NCI-H69 (cell line): ENCODE results near the gene MT1A.
"Not testable (repeated sequence)": the region's sequence is repeated elsewhere in the genome, so short reads cannot be mapped to it uniquely, and the experiment has no call there.

Source experiments
- DNase-seq: peaks from one replicate; lab custom pipeline; 2025; lab: John Stamatoyannopoulos, UW

MT1A gene

DNA sequence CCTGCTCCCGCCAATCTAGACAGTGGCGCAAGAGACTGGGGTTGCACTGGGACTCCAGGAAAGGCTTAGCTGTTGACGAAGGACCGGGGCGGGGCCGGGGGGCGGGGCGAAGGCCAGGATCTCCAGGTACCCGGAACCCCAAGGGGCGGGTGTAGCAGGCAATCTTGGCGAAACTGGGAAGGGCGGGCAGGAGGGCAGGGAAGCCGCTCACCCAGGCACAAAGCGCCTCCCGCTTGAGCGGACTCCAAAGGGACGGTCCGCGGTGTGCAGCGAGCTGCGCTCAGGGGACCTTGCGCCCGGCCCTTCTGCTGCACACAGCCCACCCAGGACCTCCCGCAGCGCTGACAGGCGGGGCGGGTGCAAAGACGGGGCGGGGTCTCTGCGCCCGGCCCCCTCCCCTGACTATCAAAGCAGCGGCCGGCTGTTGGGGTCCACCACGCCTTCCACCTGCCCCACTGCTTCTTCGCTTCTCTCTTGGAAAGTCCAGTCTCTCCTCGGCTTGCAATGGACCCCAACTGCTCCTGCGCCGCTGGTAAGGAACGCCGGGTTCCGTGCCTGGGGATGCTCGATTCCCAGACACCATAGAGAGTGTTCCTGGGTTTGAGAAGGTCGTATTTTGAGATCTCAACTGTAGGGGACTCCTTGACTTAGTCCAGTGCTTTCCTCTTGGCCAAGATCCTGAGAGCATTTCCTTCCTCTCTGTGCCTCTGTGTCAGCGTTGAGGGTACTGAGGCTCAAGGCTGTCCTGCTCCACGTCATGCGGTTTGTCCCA is 19.3 kb downstream of the MT1A start, which contains the start of gene MT1F:
TSS of gene MT1F (plus strand) at position 405 of the 772 bp plus-strand sequence. CDS start at position 505, 100 bp downstream.
- DNase-seq = peak; percentile 77

DNA sequence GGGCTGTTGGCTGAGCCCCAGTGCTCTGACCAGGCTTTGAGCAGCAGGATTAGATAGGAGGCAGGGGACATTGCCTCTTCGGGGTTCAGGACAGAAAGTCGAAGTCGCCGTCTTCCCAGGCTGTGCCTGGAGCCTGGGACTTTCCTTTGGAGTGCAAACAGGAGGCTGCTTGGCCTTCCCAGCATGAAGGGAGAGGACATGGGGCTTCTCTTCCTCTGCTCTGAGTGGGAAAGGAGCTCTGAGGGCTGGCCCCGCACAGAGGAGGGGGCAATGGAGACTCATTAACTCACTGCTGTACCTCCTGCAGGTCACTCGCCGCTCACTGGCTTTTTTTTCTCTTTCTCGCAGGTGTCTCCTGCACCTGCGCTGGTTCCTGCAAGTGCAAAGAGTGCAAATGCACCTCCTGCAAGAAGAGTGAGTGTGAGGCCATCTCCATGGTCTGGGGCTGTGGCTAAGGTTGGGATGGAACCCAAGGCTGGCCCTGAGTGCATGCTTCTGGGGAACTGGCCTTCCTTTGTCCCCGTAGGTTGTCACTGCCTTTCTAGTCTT is 19.9 kb downstream of the MT1A start:
- DNase-seq = peak; percentile 18

DNA sequence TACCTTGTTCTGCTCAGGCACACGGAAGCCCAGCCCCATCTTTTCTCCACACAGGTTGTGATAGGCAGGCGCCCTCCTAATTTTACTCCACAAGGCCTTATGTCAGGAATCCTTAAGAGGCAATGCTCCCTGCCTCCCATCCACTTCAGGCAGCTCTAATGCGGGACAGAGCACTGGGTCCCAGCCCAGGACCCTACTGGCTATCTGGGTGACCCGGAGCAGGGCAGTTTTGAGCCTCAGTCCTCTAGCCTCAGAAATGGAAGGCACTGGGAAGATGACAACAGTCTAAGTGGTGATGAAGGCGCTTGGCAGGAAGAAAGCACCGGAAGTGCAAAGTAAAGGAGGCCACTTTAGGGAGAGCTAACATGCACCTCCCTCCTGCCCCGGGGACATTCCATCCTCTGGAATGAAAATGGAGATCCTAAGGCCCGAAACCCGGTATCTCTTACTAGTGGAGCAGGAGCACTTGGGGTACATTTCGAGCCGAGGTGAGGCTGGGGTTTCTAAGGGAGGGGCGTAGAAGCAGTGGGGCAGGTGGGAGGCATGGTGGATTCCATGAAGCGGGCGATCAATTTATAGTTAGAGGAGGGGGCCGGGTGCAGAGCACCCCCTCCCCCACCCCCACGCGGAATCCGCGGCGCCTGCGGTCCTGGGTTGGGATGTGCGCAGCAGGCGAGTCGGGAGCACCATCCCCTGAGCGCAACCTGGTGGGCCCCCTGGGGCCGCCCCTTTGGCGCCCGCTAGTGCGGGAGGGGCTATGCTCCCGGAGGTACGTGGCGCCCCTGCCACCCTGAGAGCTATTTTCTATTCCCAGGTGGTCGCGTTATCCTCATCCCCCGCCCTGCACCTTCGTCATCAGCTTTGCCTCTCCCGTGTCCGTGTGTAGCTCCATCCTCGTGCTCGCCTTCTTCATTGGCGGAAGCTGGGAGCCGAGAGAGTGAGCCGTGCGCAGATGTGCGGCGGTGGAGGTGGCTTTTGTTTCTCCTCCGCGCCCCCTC is 24.2 kb downstream of the MT1A start:
- peak; percentile 53 for DNase-seq

DNA sequence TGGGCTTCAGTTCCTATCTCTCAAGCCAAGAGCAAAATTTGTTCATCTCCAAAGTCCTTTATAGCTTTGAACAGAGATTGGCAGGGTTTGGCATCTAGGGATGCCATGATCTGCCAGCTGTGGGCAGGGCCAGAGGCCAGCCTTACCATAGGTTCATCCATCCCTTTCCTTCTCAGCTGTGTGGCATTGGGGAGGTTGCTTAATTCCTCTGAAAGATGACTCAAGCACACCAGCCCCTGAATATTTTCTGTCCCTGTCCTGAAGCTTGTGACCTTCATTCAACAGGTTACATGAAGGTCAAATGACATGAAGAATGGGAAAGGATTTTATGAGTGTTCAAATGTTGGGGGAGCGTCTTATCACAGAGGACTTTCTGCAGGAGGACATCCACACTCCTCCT is 26.0 kb downstream of the MT1A start:
- no peak for DNase-seq

DNA sequence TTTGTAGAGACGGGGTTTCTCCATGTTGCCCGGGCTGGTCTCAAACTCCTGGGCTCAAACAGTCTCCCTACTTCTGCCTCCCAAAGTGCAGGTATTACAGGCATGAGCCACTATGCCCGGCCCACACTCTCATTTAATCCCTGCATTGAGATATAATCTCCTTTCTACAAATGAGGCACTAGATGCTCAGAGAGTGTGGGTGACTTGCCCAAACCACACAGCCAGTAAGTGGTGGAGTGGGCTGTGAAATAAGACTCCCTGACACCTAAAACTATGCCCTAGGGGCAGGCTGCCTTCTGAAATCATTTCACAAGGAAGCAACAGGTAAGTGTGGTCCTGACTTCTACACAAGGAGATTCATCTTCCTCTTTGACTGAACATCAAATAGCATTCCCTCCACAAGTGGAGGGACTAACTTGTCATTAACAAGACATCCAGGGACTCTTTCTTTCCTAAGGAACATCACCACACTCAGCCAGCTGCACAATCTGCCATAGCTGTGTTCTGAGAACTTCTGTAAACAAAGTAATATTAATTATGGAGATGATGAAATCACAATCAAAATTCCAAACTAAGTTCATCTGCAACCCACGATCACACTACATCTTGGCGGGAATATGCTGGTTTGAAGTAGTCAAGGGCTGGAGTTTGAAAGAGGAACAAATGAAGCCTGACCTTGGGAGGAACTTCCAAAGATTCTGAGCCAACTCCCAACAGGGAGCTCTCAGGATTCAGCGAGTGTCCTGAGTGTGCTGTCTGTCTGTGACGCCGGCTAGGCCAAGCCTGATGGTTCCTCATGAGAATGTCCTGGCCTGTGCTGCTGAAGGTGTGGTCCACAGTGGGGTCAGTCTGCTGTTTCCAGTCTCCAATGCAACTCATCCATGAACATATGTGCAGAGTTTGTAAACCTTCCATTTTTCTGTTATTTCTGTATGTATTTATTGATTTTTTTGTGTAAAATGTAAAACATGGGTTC is 27.1 kb downstream of the MT1A start:
- not testable (repeated sequence) for DNase-seq

DNA sequence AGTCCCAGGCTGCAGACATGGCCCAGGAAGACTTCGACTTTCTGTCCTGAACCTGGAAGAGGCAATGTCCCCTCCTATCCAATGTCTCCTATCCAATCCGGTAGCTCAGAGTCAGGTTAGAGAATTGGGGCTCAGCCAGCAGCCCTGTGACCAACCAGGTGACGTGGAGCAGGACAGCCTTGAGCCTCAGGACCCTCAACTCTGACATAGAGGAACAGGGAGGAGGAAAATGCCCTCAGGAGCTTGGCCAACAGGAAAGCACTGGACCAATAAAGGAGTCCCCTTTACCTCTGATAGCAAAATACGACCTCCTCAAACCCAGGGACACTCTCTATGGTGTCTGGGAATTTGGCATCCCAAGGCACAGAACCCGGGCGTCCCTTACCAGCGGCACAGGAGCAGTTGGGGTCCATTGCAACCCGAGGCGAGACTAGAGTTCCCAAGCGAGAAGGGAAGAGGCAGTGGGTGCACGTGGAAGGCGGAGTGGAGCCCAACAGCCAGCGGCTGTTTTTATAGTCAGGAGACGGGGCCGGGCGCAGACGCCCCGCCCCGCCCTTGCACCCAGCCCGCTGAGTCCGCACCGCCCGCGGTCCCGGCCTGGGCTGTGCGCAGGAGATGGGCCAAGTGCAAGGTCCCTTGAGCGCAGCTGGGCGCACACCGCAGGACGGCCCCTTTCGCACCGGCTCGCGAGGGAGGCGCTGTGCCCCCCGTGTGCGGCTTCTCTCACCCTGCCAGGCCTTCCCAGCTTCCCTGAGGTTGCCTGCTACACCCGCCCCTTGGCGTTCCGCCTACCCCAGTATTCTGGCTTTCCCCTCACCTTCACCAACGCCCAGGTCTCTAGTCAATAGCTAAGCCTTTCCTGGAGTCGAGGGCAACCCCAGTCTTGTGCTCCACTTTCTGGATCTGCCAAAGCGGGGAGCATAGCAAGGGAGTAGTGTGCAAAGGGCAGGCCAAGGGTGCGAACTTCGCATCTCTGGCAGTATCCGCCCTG is 29.4 kb downstream of the MT1A start, which contains the start of gene MT1G:
TSS of gene MT1G (minus strand) at position 485 of the 991 bp plus-strand sequence. CDS start at position 413, 72 bp downstream.
- DNase-seq = peak; percentile 61

DNA sequence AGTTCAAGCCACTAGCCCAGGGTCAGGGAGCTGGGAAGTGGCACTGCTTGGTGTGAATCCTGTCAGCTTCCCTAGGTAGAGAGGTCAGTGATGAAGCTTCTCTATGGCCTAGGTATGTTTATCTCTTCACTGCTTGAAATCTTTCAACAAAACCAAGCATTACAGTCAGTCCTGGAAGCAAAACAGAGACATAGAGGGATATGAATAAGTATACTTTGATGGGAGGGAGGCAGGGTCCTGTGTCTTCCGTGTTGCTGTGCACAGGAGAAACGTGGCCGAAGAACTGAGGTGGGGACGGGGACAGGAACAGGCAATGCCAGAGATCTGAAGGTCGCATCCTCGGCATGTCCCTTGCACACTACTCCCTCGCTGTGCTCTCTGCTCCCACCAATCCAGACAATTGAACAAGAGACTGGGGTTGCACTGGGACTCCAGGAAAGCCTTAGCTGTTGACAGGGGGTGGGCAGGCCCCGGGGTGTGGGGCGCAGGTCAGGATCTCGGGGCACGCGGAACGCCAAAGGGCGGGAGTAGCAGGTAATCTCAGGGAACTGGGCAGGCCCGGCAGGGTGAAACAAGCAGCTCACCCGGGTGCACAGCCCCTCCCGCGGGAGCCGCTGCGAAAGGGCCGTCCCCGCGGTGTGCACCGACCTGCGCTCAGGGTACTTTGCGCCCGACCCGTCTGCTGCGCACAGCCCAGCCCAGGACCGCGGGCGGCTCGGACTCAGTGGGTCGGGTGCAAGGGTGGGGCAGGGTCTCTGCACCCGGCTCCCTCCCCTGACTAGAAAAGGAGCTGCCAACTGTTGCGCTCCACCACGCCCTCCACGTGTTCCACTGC is 30.8 kb downstream of the MT1A start, which contains the start of gene MT1H:
TSS of gene MT1H (plus strand) at position 810 of the 835 bp plus-strand sequence. CDS start 71 bp downstream, outside the sequence.
- DNase-seq = peak; percentile 20

DNA sequence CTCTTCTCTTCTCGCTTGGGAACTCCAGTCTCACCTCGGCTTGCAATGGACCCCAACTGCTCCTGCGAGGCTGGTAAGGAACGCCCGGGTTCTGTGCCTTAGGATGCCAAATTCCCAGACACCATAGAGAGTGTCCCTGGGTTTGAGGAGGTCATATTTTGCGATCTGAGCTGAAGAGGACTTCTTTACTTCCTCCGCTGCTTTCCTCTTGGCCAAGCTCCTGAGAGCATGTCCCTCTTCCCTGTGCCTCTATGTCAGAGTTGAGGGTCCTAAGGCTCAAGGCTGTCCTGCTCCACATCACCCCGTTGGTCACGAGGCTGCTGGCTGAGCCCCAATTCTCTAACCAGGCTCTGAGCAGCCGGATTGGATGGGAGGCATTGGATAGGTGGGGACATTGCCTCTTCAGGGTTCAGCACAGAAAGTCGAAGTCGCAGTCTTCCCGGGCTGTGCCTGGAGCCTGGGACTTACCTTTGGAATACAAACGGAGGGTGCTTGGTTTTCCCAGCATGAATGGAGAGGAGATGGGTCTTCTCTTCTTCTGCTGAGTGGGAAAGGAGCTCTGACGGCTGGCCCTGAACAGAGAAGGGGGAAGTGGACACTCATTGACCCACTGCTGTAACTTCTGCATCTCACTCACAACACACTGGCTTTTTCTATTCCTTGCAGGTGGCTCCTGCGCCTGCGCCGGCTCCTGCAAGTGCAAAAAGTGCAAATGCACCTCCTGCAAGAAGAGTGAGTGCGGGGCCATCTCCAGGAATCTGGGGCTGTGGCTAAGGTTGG is 31.6 kb downstream of the MT1A start:
- no peak for DNase-seq

DNA sequence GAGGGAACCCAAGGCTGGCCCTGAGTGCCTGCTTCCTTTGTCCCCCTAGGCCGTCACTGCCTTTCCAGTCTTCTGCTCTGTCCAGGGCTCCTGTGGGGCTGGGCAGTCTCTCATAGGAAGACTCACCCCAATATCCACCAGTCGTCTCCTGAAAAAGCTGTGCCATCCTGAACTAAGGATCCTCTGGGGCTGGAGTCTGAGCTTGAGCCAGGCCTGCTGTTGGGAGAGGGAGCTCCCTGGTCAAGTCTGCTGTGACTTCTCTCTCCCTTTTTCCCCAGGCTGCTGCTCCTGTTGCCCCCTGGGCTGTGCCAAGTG is 32.1 kb downstream of the MT1A start:
- DNase-seq = no peak

DNA sequence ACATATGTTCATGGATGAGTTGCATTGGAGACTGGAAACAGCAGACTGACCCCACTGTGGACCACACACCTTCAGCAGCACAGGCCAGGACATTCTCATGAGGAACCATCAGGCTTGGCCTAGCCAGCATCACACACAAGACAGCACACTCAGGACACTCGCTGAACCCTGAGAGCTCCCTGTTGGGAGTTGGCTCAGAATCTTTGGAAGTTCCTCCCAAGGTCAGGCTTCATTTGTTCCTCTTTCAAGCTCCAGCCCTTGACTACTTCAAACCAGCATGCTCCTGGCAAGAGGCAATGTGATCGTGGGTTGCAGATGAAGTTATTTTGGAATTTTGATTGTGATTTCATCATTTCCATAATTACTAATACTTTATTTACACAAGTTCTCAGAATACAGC is 33.2 kb downstream of the MT1A start:
- DNase-seq = peak; percentile 4

DNA sequence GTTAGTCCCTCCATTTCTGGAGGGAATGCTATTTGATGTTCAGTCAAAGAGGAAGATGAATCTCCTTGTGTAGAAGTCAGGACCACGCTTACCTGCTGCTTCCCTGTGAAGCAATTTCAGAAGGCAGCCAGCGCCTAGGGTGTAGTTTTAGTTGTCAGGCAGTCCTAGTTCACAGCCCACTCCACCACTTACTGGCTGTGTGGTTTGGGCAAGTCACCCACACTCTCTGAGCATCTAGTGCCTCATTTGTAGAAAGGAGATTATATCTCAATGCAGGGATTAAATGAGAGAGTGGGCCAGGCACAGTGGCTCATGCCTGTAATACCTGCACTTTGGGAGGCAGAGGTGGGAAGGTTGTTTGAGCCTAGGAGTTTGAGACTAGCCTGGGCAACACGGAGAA is 33.7 kb downstream of the MT1A start:
- not testable (repeated sequence) for DNase-seq

DNA sequence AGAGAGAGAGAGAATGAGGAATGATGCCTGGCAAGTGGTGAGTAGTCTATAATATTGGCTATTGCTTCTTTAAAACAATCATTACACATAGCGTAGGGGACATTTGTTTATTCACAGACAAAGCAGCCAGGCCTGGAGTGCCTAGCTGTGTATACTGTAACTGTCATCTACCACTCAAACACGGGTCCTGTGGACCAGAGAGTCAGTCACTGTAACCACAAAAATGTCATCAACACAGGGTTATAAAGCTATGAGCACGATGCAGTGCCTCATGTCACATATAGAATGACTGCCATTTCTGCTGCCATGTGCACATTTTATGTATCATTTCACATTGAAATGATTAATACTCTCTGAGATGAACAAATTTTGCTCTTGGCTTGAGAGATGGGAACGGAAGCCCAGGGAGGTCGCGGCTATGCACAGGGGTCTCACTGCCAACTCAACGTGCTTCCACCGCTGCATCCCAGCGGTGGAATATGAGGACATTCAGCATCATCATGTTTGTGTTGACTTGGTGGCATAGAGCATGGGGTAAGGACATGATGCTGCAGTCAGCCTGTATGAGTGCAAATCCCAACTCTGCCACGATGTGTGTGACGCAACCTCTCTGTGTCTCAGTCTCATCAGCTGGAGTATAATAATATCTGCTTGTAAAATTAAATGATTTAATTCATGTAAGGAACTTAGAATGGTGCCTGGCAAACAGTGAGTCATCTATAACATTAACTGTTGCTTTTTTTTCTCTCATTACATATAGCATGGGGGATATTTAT is 34.5 kb downstream of the MT1A start:
- no peak for DNase-seq

DNA sequence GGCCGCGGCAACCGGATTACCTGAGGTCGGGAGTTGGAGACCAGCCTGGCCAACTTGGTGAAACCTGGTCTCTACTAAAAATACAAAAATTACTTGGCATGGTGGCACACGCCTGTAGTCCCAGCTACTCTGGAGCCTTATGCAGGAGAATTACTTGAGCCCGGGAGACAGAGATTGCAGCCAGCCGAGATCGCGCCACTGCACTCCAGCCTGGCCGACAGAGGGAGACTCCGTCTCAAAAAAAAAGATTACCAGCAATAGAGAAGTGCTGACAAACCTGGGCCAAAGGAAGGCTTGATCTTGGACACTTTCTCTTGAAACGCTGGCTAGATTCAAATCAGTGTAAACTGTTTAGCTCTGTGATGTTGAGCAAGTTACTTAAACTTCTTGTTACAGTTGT is 35.5 kb downstream of the MT1A start:
- no peak for DNase-seq

DNA sequence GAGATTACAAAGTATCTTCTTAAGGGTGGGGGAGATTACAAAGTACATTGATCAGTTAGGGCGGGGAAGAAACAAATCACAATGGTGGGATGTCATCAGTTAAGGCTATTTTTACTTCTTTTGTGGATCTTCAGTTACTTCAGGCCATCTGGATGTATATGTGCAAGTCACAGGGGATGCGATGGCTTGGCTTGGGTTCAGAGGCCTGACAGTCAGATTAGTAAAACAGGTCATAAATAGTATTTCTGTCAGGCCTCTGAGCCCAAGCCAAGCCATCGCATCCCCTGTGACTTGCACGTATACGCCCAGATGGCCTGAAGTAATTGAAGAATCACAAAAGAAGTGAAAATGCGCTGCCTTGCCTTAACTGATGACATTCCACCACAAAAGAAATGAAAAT is 36.1 kb downstream of the MT1A start:
- DNase-seq = not testable (repeated sequence)

DNA sequence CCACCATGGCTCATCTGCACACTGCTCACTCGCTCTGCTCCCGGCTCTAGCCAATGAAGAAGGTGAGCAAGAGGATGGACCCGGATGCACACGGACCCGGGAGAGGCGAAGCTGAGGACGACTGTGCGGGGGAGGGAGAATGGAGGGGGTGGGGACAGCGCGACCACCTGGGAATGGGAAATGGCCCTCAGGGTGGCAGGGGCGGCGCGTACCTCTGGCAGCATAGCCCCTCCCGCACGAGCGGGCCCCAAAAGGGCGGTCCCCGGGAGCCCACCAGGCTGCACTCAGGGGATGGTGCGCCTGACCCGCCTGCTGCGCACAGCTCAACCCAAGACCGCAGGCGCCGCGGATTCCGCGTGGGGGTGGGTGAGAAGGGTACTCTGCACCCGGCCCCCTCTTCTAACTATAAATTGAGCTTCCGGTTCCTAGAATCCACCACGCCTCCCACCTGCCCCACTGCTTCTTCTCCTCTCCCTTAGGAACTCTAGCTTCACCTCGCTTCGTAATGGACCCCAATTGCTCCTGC is 37.3 kb downstream of the MT1A start:
- peak; percentile 37 for DNase-seq

DNA sequence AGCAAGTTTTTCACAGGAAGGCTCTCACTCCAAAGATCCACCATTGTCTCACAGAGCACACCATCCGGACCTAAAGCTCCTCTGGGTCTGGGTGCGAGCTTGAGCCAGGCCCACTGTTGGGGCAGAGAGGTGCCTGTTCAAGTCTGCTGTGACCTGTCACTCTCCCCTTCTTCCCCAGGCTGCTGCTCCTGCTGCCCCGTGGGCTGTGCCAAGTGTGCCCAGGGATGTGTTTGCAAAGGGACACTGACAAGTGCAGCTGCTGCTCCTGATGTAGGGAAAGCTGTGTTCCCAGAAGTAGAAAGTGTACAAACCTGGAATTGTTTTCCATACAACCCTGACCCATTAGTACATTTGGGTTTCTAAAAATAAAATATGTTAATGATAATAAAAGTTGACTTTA is 39.0 kb downstream of the MT1A start:
- no peak for DNase-seq

DNA sequence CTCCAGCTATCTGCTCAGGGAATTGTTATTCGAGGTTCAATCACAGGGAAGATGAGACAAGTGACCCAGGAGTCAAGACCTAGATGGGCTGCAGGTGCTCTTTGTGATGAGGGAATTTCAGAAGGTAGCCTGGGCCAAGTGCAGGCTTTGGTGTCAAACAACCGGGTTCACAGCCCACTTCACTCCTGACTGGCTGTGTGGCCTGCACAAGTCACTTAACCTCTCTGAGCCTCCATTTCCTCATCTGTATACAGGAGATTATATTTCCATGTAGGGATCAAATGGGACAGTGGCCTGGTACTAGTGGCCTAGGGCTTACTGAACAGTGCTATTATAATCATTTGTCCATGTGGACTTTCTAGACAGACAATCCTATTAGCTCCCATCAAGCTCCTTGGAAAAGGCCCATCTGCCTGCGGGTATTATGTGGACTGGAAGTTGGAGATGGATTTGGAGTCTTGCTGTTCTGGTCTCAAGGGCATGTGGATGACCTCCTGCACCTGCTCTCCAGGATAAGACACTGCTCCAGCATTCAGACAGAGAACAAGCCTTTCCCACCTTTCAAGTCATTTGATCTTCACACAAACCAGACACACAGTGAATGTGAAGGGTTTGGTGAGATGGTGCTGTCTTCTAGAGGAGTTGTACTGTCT is 40.7 kb downstream of the MT1A start:
- DNase-seq = no peak
